ENCODE measurements around the gene DPEP2.
"Not testable (repeated sequence)": the region's sequence is repeated elsewhere in the genome, so short reads cannot be mapped to it uniquely, and the experiment has no call there.

DPEP2 gene

DNA sequence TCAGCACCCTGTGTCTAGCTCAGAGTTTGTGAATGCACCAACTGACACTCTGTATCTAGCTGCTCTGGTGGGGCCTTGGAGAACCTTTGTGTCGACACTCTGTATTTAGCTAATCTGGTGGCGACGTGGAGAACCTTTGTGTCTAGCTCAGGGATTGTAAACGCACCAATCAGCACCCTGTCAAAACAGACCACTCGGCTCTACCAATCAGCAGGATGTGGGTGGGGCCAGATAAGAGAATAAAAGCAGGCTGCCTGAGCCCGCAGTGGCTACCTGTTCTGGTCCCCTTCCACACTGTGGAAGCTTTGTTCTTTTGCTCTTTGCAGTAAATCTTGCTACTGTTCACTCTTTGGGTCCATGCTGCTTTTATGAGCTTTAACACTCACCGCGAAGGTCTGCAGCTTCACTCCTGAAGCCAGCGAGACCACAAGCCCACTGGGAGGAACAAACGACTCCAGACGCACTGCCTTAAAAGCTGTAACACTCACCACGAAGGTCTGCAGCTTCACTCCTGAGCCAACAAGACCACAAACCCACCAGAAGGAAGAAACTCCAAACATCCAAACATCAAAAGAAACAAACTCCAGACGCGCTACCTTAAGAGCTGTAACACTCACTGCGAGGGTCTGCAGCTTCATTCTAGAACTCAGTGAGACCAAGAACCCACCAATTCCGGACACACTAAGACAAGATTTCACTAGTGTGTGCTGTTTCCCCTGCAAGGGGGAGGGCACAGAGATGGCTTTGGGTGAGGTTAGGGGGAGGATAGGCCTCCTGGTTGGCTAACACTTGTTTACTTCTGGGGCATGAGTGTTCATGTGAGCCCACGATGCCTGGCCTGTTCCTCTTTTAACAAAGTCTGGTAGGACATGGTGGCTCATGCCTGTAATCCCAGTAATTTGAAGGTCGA, at the start of gene DPEP2:
DPEP2 (minus strand) TSS at position 706 of the 910 bp plus-strand sequence. CDS start 6,272 bp downstream, outside the sequence.
- DNase-seq (ENCODE audit: low read depth, low spot score), result not testable (repeated sequence)

DNA sequence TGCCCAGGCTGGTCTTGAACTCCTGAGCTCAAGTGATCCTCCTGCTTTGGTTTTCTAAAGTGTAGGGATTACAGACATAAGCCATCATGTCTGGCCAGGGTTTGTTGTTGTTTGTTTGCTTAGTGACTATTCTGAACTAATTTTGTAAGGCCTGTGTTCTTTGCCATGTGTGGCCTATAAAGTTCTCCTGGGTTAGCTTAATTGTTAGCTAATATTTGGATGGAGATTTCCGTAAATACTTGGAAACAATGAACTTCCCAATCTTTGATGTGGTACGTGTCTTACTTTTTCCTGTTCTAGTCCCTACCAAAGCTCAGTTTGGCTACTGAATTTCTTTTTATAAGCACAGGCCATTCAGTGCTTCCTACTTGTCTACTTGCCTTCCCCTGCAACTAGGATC, 48.7 kb upstream of the DPEP2 start:
- DNase-seq (ENCODE audit: low read depth, low spot score), result no peak

DNA sequence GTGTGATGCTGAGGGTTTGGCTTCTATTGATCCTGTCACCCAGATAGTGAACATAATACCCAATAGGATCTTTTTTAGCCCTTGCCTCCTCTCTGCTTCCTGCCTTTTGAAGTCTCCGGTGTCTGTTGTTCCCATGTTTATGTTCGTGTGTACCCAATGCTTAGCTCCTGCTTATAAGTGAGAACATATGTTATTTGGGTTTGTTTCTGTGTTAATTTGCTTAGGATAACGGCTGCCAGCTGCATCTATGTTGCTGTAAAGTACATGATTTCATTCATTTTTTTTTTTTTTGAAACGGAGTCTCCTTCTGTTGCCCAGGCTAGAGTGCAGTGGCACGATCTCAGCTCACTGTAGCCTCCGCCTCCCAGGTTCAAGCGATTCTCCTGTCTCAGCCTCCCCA, 46.8 kb upstream of the DPEP2 start:
- no peak for DNase-seq (ENCODE audit: low read depth, low spot score)

- DNase-seq (ENCODE audit: low read depth, low spot score), result no peak
Measured at GRCh38 chr16:68041783-68042182, 42.5 kb upstream of the DPEP2 start.

DNA sequence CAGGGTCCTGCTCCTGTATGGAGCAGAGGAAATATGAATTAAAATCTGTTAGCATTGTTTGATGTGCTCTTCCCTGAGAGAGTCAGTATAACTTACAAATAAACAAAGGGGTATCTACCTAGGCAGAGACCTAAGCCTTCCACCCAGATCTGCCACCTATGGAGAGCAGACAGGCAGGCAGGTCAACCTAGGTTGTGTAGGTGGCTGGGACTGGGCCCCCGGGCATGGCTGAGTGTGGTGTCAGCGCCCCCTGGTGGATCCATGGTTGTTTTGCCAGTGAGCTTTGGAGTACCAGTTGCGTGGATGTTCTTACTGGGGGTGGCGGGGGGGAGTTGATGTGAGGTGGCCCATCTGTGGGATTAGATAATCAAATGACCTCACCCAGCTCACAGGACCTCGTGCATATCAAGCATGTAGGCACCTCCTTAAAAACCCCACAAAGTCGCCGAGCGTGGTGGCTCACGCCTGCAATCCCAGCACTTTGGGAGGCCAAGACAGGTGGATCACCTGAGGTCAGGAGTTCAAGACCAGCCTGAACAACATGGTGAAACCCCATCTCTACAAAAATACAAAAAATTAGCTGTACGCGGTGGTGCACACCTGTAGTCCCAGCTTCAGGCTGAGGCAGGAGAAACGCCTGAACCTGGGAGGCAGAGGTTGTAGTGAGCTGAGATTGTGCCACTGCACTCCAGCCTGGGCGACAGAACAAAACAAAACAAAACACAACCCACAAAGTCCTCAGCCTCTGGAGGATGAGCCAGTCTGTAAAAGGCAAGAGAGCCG, 41.4 kb upstream of the DPEP2 start:
- DNase-seq (ENCODE audit: low read depth, low spot score), result peak; percentile 92

DNA sequence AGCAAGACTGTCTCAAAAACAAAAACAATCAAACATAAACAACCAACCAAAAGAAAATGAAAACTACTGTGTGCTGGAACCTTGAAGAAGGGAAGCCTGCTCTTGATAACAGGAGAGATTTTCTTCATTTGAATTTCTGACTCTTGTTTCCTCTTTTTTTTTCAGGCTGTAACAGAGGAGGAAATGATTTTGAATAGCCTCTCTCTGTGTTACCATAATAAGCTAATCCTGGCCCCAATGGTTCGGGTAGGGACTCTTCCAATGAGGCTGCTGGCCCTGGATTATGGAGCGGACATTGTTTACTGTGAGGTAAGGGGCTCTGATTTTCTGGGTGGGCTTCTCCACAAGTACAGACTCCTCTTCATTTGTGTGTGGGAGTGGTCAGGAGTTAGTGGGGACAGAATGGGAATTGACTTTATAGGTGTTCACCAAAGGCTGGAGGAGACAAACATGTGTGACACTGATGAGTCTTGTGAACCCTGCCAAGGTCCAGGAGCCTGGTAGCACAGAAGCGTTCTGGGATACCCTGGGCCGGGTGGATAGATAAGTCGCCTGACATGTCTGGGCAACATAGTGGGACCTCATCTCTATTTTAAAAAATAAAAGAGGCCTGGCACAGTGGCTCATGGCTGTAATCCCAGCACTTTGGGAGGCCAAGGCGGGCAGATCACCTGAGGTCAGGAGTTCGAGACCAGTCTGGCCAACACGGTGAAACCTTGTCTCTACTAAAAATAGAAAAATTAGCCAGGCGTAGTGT, 38.7 kb upstream of the DPEP2 start:
- DNase-seq (ENCODE audit: low read depth, low spot score), result no peak

DNA sequence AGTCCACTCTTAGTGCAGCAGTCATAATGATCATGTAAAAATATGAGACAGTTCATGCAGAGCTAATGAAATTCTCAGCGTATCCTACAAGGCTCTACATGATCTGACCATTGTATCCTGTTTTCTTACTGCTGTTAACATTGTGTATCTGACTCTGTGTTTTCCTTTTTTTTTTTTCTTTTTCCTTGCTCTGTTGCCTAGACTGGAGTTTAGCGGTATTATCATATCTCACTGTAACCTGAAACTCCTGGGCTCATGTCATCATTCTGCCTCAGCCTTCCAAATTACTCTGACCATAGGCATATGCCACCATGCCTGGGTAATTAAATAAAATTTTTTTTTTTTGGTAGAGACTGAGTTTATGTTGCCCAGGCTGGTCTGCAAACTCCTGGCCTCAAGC, 35.9 kb upstream of the DPEP2 start:
- DNase-seq (ENCODE audit: low read depth, low spot score), result no peak

- DNase-seq (ENCODE audit: low read depth, low spot score), result no peak
Measured at GRCh38 chr16:68033101-68033500, 33.8 kb upstream of the DPEP2 start.

- no peak for DNase-seq (ENCODE audit: low read depth, low spot score)
Measured at GRCh38 chr16:68031951-68032350, 32.7 kb upstream of the DPEP2 start.

DNA sequence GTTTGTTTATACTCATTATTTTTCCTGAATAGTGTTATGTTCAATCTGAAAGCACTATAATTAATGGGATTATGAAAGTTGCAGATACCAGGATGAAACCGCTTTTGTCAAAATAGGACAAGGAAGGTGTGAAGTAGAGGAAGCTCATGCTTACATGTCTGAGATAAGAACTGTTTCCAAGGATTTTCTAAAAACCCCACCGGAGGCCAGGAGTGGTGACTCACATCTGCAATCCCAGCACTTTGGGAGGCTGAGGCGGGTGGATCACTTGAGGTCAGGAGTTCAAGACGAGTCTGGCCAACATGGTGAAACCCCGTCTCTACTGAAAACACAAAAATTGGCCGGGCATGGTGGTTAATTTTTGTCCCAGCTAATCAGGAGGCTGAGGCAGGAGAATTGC, 30.8 kb upstream of the DPEP2 start:
- DNase-seq (ENCODE audit: low read depth, low spot score), result not testable (repeated sequence)

GRCh38 chr16:68028996-68029395, 29.7 kb upstream of the DPEP2 start:
- DNase-seq (ENCODE audit: low read depth, low spot score), result no peak

GRCh38 chr16:68022728-68023537, 23.6 kb upstream of the DPEP2 start, which contains the start of the genes DDX28 and DUS2:
Gene DDX28, minus strand, starts transcription at chr16:68023232. Its CDS starts 30 bp downstream, at chr16:68023202.
Gene DUS2, plus strand, starts transcription at chr16:68023284. Its CDS starts 14,740 bp downstream, at chr16:68038024.
- peak; percentile 96 for DNase-seq (ENCODE audit: low read depth, low spot score)

DNA sequence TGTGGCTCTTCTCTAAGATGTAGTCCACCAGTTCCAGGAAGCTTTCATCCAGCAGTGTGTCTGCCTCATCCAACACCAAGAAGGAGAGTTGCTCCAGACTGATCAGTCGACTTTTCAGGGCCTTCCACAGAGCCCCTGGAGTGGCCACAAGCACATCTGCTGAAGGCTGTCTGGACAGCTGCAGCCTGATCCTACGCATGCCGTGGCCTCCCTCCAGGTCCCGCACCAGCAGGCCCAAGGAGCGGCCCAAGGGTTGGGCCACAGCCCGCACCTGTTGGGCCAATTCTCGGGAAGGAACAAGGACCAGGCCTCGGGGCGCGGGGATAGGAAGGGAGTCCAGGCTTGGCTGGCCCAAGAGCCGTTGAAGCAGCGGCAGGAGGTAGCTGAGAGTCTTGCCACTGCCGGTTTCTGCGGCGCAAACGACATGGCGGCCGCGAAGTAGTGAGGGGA, 23.0 kb upstream of the DPEP2 start:
- no peak for DNase-seq (ENCODE audit: low read depth, low spot score)

DNA sequence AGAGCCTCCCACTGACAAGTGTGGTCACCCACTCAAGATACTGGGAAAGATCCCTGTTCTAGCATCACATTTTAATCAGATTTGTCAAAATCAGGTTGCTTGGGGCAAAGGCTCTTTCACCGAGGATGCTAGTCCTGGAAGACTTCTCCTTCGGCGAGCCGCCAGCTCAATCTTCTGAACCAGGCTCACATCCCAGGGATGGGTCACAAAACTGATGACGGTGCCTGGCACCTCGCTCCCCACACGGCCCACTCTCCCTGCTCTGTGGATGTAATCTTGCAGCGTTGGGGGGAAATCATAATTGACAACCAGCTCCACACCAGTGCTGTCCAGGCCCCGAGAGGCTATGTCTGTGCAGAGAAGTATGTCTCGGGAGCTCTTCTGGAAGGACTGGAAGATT, 22.2 kb upstream of the DPEP2 start:
- DNase-seq (ENCODE audit: low read depth, low spot score), result no peak

GRCh38 chr16:68019167-68019680, 19.9 kb upstream of the DPEP2 start:
- no peak for DNase-seq (ENCODE audit: low read depth, low spot score)

DNA sequence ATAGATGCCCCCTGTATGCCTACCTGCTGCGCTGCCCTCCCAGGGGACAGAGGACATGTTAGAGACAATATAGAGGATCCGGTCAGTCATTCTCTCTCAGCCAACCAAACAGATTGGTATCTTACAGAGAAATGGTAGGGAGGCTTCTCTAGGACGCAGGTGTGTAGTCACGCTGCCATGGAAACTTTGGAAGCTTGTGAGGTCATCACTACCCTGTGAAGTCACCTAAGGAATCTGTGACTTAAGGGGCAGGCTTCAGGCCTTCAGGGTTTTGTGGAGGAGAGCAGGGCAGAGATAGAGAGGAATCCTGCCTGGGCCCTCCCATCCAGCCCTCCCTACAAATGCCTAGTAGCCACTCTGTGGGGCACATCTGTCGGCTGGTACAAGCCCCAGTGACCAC, 16.4 kb upstream of the DPEP2 start, which contains the start of gene DPEP2NB:
DPEP2NB (minus strand) TSS at position 231 of the 400 bp plus-strand sequence; CDS start at position 90, 141 bp downstream.
- no peak for DNase-seq (ENCODE audit: low read depth, low spot score)

- no peak for DNase-seq (ENCODE audit: low read depth, low spot score)
Measured at GRCh38 chr16:68013440-68013839, 14.2 kb upstream of the DPEP2 start.

GRCh38 chr16:68009872-68010271, 10.6 kb upstream of the DPEP2 start:
- DNase-seq (ENCODE audit: low read depth, low spot score), result not testable (repeated sequence)

GRCh38 chr16:68009157-68009735, 10.0 kb upstream of the DPEP2 start:
- DNase-seq (ENCODE audit: low read depth, low spot score), result peak; percentile 45

GRCh38 chr16:68005786-68006286, 6.6 kb upstream of the DPEP2 start:
- peak; percentile 75 for DNase-seq (ENCODE audit: low read depth, low spot score)

Data from ELF-1 (cell line).